ENCODE results near the gene OR5A1.

DNA sequence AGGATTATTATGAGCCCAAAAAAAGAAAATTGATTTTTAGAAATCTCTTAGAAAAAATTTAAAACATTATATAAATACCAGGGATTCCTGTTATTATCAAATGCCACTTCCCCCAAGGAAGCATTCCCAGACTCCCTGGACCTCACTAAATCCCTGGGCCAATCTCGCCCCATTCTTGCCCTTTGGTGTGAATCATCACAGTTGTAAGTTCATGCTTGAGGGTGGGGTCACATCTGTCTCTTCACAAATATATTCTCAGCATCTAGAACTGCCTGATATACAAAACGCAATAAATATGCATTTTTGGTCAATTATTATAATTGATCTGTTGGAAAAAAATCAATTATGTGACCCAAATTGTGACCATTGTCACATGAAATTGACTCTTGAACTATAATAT, 12.2 kb downstream of the OR5A1 start:
- TF ChIP-seq, protein P1, sequence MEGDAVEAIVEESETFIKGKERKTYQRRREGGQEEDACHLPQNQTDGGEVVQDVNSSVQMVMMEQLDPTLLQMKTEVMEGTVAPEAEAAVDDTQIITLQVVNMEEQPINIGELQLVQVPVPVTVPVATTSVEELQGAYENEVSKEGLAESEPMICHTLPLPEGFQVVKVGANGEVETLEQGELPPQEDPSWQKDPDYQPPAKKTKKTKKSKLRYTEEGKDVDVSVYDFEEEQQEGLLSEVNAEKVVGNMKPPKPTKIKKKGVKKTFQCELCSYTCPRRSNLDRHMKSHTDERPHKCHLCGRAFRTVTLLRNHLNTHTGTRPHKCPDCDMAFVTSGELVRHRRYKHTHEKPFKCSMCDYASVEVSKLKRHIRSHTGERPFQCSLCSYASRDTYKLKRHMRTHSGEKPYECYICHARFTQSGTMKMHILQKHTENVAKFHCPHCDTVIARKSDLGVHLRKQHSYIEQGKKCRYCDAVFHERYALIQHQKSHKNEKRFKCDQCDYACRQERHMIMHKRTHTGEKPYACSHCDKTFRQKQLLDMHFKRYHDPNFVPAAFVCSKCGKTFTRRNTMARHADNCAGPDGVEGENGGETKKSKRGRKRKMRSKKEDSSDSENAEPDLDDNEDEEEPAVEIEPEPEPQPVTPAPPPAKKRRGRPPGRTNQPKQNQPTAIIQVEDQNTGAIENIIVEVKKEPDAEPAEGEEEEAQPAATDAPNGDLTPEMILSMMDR (conservative IDR thresholded peaks at IDR 0.05; ENCODE audit: low read depth, low read length), result no peak
- no peak for TF ChIP-seq EZH2 (IDR thresholded peaks at IDR 0.05; ENCODE audit: borderline replicate concordance, low read depth, low read length, poor library complexity, severe bottlenecking)
